SKM-1 (cell line): Measurements from ENCODE around the gene TMPRSS2.

Experiments
- DNase-seq: peaks from one replicate; lab custom pipeline; 2025; ENCODE audit not compliant: unreplicated experiment; lab: John Stamatoyannopoulos, UW

Gene TMPRSS2

DNA sequence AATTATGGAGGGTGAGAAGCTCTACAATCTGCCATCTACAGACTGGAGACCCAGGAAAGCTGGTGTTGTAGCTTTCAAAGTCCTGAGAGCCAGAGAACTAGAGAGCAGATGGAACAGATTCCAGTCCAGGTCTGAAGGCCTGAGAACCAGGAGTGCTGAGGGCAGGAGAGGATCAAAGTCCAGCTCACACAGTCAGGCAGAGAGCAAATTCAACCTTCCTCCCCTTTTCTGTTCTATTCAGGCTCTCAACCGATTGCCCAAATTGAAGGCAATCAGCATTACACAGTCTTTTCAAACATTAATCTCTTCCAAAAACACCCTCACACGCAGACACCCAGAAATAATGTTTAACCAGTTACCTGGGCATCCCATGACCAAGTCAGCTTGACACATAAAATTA lies 2.5 kb upstream of the TMPRSS2 start:
- DNase-seq, result no peak

- DNase-seq, result no peak
Observed at GRCh38 chr21:41509733-41510132, 1.8 kb upstream of the TMPRSS2 start.

DNA sequence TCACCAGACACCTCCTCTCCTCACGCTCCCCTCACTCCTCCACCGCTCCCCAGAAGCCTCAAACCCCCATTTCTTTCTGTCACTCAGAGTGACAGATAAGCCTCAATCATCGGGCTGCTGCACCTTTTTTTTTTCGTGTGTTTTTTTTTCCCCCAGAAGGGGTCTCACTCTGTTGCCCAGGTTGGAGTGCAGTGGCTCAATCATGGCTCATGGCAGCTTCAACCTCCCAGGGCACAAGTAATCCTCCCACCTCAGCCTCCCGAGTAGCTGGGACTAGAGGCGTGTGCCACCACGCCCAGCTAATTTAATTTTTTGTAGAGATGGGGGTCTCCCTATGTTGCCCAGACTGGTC lies 1.2 kb upstream of the TMPRSS2 start:
- no peak for DNase-seq

DNA sequence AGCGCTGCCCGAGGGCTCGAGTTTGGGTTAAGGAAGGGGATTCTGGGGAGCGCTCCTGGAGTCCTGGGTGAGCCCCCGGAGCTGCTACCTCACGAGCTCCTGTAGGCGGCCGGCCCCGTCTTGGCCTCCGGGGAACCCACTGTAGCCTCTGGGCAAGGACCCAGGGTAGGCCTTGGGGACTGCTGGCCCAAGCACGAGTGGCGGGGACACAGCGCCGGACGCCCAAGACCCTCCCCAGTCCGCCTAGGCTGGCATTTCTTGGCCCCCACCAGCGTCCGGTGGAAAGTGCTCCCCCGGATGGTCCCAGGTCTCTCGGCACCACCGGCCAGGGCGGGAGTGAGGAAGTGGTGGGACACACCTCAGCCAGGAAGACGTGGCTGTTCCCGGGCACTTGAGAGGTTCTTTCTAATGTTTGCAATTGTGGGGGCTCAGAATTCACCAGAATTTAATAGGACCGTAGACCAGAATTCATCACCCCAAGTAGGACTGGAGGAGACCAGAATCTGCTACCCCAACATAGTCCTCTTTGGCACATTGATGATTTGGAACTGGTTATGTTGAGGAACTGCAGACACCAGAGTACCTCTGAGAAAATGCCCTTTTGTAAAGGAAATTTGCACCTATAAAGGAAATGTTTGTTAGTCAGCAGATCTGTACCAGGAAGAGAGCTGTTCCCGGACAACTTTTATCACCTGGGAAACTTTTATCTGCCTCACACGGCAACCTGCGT lies 622 bp upstream of the TMPRSS2 start:
- no peak for DNase-seq

DNA sequence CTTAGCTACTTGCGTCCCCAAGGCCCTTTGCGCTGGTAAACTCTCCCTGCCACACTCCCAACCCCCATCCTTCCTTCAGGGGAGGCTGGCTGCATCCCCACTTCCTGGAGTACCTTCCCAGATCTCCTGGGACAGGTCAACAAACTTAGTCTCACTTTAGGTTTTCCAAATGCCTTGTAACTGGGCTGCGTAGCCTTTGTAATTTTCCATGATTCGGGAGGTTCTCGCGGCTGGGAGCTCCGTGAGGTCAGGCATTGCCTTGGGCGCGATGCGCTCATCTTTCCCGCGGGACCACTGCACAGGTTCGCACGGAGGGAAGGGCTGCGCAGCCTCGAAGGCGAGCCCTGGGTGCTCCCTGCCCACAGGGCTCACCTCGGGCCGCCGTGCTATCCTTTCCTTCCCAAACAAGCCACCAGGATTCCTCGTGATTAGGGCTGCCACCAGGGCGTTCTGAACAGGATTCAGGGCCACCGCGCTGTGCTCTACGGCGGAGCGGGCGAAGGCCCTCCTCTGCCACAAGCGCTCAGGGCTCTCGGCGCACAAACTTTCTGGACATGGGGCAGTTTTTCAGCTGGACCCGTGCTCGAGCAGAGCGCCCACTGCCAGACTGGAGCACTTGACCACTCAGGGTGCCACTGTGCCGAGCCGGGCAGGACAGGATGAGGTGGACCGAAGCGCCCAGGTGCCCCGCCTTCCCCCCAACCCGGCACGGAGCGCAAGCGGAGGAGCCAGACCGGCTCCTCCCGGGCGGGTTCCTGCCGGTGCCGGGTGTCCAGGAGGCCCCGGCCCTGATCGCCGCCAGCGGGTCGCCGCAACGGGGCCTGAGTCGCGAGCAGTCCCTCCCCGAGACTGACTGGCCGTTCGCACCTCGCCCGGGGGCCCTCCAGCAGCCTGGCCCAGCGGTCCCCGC lies 1.1 kb downstream of the TMPRSS2 start:
- no peak for DNase-seq

DNA sequence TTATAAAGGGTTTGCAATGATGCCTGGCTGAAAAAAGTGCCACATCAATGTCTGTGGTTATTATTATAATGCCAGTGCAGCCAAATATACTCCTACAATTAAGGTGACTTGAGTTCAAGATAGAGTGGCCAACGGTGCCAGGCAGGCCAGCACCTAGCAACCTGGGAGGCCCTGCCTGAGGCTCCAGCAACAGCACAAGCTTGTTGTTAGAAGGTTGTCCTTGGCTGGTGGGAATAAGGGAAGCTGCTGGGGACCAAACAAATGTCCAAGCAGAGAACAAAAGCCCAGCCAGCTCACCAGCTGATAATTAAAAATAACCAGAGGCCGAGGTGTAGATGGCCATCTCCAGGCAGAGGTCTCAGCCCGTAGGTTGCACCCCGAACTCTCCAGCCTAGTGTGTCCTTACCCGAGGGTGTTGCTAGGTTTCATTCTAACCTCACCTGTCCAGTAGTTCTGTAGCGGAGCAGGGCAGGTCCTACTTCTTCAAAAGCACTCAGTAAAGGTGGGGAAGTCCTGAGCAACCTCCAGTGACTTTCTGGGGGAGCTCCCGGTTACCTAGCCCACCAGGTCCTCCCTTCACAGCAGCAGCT lies 1.9 kb downstream of the TMPRSS2 start:
- no peak for DNase-seq

DNA sequence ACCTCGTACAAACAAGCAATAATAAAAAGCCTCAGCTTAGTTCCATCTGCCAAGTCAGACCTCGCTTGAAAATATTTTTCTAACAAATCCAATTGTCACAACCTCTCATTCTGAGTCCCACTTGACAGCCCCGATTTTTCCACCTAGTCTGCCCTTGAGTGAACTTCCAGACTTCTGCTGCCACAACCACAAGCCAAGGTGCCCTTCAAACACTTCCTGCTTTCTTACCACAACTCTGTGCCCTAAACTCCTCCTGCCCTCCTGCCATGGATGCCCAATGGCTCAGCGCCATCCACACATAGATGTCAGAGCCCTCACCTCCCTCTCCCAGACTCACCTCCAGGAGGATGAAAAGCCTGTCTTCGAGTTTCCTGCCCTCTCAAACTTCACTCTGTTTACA lies 3.9 kb downstream of the TMPRSS2 start:
- no peak for DNase-seq

- no peak for DNase-seq
Observed at GRCh38 chr21:41503331-41503730, 4.6 kb downstream of the TMPRSS2 start.

GRCh38 chr21:41501919-41502318 lies 6.0 kb downstream of the TMPRSS2 start:
- DNase-seq, result no peak

- DNase-seq, result no peak
Observed at GRCh38 chr21:41500931-41501381, 7.0 kb downstream of the TMPRSS2 start.

GRCh38 chr21:41500363-41500762 lies 7.6 kb downstream of the TMPRSS2 start:
- DNase-seq, result no peak

- DNase-seq, result no peak
Observed at GRCh38 chr21:41499920-41500319, 8.0 kb downstream of the TMPRSS2 start.

DNA sequence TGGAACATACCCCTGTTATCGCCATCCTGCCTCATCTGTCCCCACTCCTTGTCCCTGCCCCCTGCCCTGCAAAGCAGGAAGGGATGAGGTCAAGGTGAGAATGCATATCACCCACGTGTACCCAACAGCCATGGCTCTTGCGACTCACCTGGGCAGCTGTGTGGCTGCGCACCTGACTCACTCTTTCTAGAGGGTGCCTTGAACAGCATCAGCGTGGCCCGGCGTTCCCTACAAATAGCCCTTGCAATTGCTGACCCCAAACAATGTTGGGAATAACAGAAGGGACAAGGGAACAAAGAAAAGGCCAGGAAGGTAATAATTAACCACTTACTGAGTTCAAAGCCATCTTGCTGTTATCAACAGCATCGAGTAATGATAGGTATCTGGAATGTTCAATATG lies 10.2 kb downstream of the TMPRSS2 start:
- no peak for DNase-seq

DNA sequence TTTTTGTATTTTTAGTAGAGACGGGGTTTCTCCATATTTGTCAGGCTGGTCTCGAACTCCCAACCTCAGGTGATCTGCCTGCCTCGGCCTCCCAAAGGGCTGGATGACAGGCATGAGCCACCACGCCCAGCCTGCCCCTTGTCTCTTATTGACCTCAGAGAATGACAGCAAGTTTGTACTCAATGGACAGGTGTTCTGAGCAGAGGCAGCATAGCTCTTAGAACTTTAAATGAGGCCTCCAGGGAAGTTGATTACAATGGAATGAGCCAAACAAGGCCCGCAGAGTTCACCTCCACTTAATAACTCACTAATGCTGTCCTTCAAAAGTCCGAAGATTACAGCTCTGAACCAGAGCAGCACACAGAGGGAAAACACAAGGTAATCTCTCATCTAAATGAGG lies 10.9 kb downstream of the TMPRSS2 start:
- no peak for DNase-seq

DNA sequence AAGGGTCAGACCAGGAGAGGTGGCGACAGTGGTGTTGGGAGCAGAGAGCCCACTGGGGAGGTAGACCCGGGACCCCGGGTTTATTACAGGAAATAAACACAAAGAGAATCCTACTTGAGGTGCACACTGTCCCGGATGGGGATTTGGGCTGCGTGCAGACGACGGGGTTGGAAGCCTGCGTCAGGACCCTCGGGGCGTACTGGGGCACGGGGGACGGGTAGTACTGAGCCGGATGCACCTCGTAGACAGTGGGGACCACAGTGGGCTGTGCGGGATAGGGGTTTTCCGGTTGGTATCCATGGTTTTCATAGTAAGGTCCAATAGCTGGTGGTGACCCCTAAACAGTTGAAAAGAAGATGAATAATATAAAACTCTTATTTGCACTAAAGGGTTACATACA lies 13.7 kb downstream of the TMPRSS2 start:
- no peak for DNase-seq

- DNase-seq, result no peak
Observed at GRCh38 chr21:41491412-41491811, 16.5 kb downstream of the TMPRSS2 start.

- no peak for DNase-seq
Observed at GRCh38 chr21:41490330-41490729, 17.6 kb downstream of the TMPRSS2 start.

GRCh38 chr21:41489329-41489728 lies 18.6 kb downstream of the TMPRSS2 start:
- no peak for DNase-seq

- DNase-seq, result no peak
Observed at GRCh38 chr21:41488080-41488479, 19.9 kb downstream of the TMPRSS2 start.

DNA sequence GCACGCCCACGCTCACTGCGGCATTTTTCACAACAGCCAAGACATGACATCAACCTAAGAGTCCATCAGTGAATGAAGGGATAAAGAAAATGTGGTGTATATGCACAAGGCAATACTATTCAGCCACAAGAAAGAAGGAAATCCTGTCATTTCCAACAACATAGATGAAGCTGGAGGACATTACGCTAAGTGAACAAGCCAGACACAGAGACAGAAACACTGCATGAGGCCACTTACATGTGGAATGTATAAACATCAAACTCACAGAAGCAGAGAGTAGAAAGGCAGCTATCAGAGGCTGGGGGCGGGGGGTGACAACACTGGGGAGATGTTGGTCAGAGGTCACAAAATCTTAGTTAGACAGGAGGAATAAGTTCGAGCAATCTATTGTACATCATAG lies 20.9 kb downstream of the TMPRSS2 start:
- no peak for DNase-seq

DNA sequence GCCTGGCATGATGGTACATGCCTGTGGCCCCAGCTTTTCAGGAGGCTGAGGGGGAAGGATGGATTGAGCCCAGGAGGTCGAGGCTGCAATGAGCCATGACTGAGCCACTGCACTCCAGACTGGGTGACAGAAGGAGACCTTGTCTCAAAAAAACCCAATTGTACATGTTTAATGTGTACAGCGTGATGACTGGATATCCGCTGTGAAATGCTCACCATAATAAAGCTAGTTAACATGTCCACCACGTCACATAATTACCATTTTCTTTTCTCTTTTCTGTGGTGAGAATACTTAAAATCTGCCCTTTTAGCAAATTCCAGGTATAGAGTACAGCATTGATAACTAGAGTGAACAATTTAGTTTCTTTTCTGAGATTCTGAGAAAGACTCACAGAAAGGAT lies 24.0 kb downstream of the TMPRSS2 start:
- DNase-seq, result no peak

GRCh38 chr21:41483415-41483814 lies 24.5 kb downstream of the TMPRSS2 start:
- no peak for DNase-seq
